ENCODE results near the gene MMEL1.

GRCh38 chr1:2561446-2561845 is 71.4 kb downstream of the MMEL1 start:
- no peak for TF ChIP-seq HMGXB4 (CRISPR knock-in tag; IDR thresholded peaks at IDR 0.05; ENCODE audit: borderline replicate concordance)
- TF ChIP-seq POLR2A (IDR thresholded peaks at IDR 0.05; ENCODE audit: low read length), result no peak
